H1 (cell line): Measurements from ENCODE around the gene CX3CR1.

Source experiments
- CREB1 ChIP-seq: IDR thresholded peaks from 2 replicates; pipeline ENCODE4 v1.6.1; 2012; ENCODE audit warnings: inconsistent platforms
- EP300 ChIP-seq, 2 experiments: IDR thresholded peaks; 1 replicate in 1 of 2; 2 replicates in 1 of 2; pipeline ENCODE4 v1.6.1; 2011 to 2012; ENCODE audit warnings: low read depth in 2 of 2, low read length in 2 of 2, mild to moderate bottlenecking in 2 of 2, borderline replicate concordance in 1 of 2, inconsistent platforms in 1 of 2, moderate library complexity in 1 of 2
- GTF2F1 ChIP-seq: IDR thresholded peaks from 2 replicates; pipeline ENCODE4 v1.6.1; 2012; ENCODE audit warnings: low read depth, low read length, improper control_type of control experiment, borderline replicate concordance
- POLR2A ChIP-seq, 2 experiments: IDR thresholded peaks; 1 replicate in 1 of 2; 2 replicates in 1 of 2; pipeline ENCODE4 v1.6.1; 2011; ENCODE audit warnings: low read depth in 2 of 2, low read length in 2 of 2, mild to moderate bottlenecking in 2 of 2; ENCODE audit errors: control extremely low read depth in 1 of 2
- ZNF274 ChIP-seq: IDR thresholded peaks from 2 replicates; pipeline ENCODE4 v1.7.0; 2012; ENCODE audit warnings: low read length, borderline replicate concordance; ENCODE audit errors: extremely low read depth
- TF ChIP-seq, protein P1 (sequence below), 3 experiments: IDR thresholded peaks; 1 replicate in 2 of 3; 2 replicates in 1 of 3; pipeline versions ENCODE4 v1.5.1 to v1.6.1; 2011; ENCODE audit warnings: low read length in 3 of 3, mild to moderate bottlenecking in 3 of 3, inconsistent platforms in 2 of 3, low read depth in 1 of 3, moderate library complexity in 1 of 3; ENCODE audit not compliant: insufficient read depth in 1 of 3; ENCODE audit errors: control extremely low read depth in 1 of 3

DNA sequence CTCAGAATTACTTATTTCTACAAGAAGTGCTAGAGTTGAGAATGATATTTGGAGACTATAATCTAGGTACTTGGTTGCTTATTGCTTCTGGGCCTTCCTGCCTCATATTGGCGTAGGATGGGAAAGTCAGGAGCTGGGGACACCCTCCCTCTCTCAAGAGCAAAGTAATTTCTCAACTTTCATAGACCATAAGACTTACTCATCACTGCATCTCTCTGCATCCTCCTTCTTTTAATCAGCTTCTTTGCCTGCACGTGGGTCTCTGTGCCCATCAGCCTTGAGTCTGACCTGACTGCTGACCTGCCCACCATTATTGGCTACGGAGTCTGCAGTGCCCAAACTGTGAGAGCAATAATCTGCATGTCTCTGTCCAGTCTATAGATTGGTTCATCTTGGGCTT, 60.1 kb downstream of the CX3CR1 start:
- TF ChIP-seq ZNF274 (no peak), EP300 (IDR thresholded peaks at IDR 0.05; ENCODE audit: borderline replicate concordance in 1 of 2, low read depth in 2 of 2, low read length in 2 of 2) (no peak), CREB1 (no peak), POLR2A (IDR thresholded peaks at IDR 0.05; ENCODE audit: control extremely low read depth in 1 of 2, low read depth in 2 of 2, low read length in 2 of 2) (no peak), GTF2F1 (no peak)
- TF ChIP-seq, protein P1, sequence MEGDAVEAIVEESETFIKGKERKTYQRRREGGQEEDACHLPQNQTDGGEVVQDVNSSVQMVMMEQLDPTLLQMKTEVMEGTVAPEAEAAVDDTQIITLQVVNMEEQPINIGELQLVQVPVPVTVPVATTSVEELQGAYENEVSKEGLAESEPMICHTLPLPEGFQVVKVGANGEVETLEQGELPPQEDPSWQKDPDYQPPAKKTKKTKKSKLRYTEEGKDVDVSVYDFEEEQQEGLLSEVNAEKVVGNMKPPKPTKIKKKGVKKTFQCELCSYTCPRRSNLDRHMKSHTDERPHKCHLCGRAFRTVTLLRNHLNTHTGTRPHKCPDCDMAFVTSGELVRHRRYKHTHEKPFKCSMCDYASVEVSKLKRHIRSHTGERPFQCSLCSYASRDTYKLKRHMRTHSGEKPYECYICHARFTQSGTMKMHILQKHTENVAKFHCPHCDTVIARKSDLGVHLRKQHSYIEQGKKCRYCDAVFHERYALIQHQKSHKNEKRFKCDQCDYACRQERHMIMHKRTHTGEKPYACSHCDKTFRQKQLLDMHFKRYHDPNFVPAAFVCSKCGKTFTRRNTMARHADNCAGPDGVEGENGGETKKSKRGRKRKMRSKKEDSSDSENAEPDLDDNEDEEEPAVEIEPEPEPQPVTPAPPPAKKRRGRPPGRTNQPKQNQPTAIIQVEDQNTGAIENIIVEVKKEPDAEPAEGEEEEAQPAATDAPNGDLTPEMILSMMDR (IDR thresholded peaks at IDR 0.05; ENCODE audit: control extremely low read depth in 1 of 3, insufficient read depth in 1 of 3, low read depth in 1 of 3, low read length in 3 of 3) = no peak
